HG02610 (cell line): Measurements from ENCODE around the gene SLC35B3.
"Not testable (repeated sequence)": the region's sequence is repeated elsewhere in the genome, so short reads cannot be mapped to it uniquely, and the experiment has no call there.

Experiments used
- ATAC-seq: cut with Tn5 transposase; IDR thresholded peaks from one replicate; pipeline ENCODE4 v1.9.1; 2021; ENCODE audit warnings: mild to moderate bottlenecking, moderate library complexity; ENCODE audit not compliant: unreplicated experiment

SLC35B3 gene

GRCh38 chr6:8435093-8435844, at the start of gene SLC35B3:
Gene SLC35B3 (minus strand): TSS chr6:8435545.
- ATAC-seq = peak; percentile 94

- no peak for ATAC-seq
These were observed 48.3 kb upstream of the SLC35B3 start for GRCh38 chr6:8483650-8484049.

GRCh38 chr6:8481727-8482126, 46.4 kb upstream of the SLC35B3 start:
- ATAC-seq = peak; percentile 65

- ATAC-seq = no peak
These were observed 43.1 kb upstream of the SLC35B3 start for GRCh38 chr6:8478418-8478817.

GRCh38 chr6:8476656-8477055, 41.3 kb upstream of the SLC35B3 start:
- no peak for ATAC-seq

- no peak for ATAC-seq
These were observed 33.4 kb upstream of the SLC35B3 start for GRCh38 chr6:8468552-8469356.

- ATAC-seq = no peak
These were observed 27.3 kb upstream of the SLC35B3 start for GRCh38 chr6:8462694-8463093.

- ATAC-seq = no peak
These were observed 26.8 kb upstream of the SLC35B3 start for GRCh38 chr6:8462169-8462568.

GRCh38 chr6:8446391-8446790, 11.0 kb upstream of the SLC35B3 start:
- ATAC-seq = no peak

- ATAC-seq = not testable (repeated sequence)
These were observed 10.6 kb upstream of the SLC35B3 start for GRCh38 chr6:8445930-8446329.

- ATAC-seq = no peak
These were observed 6.8 kb upstream of the SLC35B3 start for GRCh38 chr6:8442150-8442549.

GRCh38 chr6:8441452-8441851, 6.1 kb upstream of the SLC35B3 start:
- no peak for ATAC-seq

- ATAC-seq = no peak
These were observed 4.4 kb upstream of the SLC35B3 start for GRCh38 chr6:8439601-8440268.

- ATAC-seq = no peak
These were observed 2.5 kb upstream of the SLC35B3 start for GRCh38 chr6:8437813-8438212.

- ATAC-seq = no peak
These were observed 1.6 kb upstream of the SLC35B3 start for GRCh38 chr6:8436966-8437365.

- ATAC-seq = peak; percentile 3
These were observed 462 bp upstream of the SLC35B3 start for GRCh38 chr6:8435845-8436168.

GRCh38 chr6:8434727-8435092, 635 bp downstream of the SLC35B3 start:
- peak; percentile 24 for ATAC-seq

- no peak for ATAC-seq
These were observed 2.7 kb downstream of the SLC35B3 start for GRCh38 chr6:8432614-8433013.

- ATAC-seq = no peak
These were observed 5.5 kb downstream of the SLC35B3 start for GRCh38 chr6:8429821-8430220.

- ATAC-seq = not testable (repeated sequence)
These were observed 8.8 kb downstream of the SLC35B3 start for GRCh38 chr6:8426544-8426943.

GRCh38 chr6:8420031-8420588, 15.2 kb downstream of the SLC35B3 start:
- no peak for ATAC-seq

- ATAC-seq = no peak
These were observed 19.4 kb downstream of the SLC35B3 start for GRCh38 chr6:8415913-8416312.
